Gastroesophageal sphincter (tissue), 4 donors: Measurements from ENCODE around the gene FAM135A. TPM values are rescaled to one million over a fixed set of nuclear protein-coding genes. Genes with fewer than 3 reads are reported as not detected.
"Not testable (repeated sequence)": the region's sequence is repeated elsewhere in the genome, so short reads cannot be mapped to it uniquely, and the experiment has no call there.

Experiments
- ATAC-seq: fragments of 150-250 bp; one replicate; pipeline ENCODE4 v1.9.1; 2016; ENCODE audit warnings: mild to moderate bottlenecking, moderate library complexity
- H3K27ac ChIP-seq, 4 donors: fragments of 200-600 bp; sonication (generic) in 3 of 4; 1 replicate in 3 of 4; 2 replicates in 1 of 4; pipeline ENCODE4 v1.5.1; 2016 to 2019
- H3K27me3 ChIP-seq: fragments of 200-600 bp; sonication (generic); one replicate; pipeline ENCODE4 v1.5.1; 2019
- H3K36me3 ChIP-seq, 2 donors: fragments of 200-600 bp; sonication (generic); one replicate each; pipeline ENCODE4 v1.5.1; 2019; ENCODE audit warnings: control low read depth in 1 of 2
- H3K4me1 ChIP-seq, 3 donors: fragments of 200-600 bp; sonication (generic); 1 replicate in 2 of 3; 2 replicates in 1 of 3; pipeline ENCODE4 v1.5.1; 2016 to 2019; ENCODE audit warnings: control low read depth in 2 of 3
- H3K4me3 ChIP-seq, 2 donors: fragments of 200-600 bp; sonication (generic); one replicate each; pipeline ENCODE4 v1.5.1; 2019; ENCODE audit warnings: mild to moderate bottlenecking in 1 of 2, moderate library complexity in 1 of 2
- H3K9me3 ChIP-seq, 3 donors: fragments of 200-600 bp; sonication (generic); one replicate each; pipeline ENCODE4 v1.5.1; 2017 to 2019; ENCODE audit warnings: control low read depth in 2 of 3
- CTCF ChIP-seq, 4 experiments: fragments of 200-600 bp in 2 of 4; fragments of 450-650 bp in 2 of 4; sonication (generic) in 1 of 4; IDR thresholded peaks; one replicate each; pipeline ENCODE4 v1.5.1; 2017 to 2019; ENCODE audit warnings: antibody characterized with exemption in 4 of 4, mild to moderate bottlenecking in 2 of 4, moderate library complexity in 2 of 4
- EP300 ChIP-seq: sonication (generic); formaldehyde crosslinking; IDR thresholded peaks from one replicate; pipeline ENCODE4 v1.6.1; 2017; ENCODE audit warnings: antibody characterized with exemption, mild to moderate bottlenecking
- POLR2A ChIP-seq, 2 donors: fragments of 450-650 bp; IDR thresholded peaks; one replicate each; pipeline ENCODE4 v1.6.1; 2017; ENCODE audit warnings: antibody characterized with exemption in 2 of 2, mild to moderate bottlenecking in 2 of 2, moderate library complexity in 1 of 2
- POLR2AphosphoS5 ChIP-seq: sonication (generic); formaldehyde crosslinking; IDR thresholded peaks from one replicate; pipeline ENCODE4 v1.6.1; 2017; ENCODE audit warnings: antibody characterized with exemption
- WGBS, 2 donors: methylation state at CpG; one replicate each; pipeline ENCODE4 v1.1.5; 2018; ENCODE audit warnings: low coverage in 1 of 2; 5-methylcytosine and 5-hydroxymethylcytosine counted together
- total RNA-seq, 4 donors: library from RNA; depleted of rRNA; stranded (reverse); fragments of >200 nt; gene quantifications; one replicate each; pipeline ENCODE4 v1.1.0, GENCODE V29; 2016

FAM135A gene
- total RNA-seq, 4 donors from 2014 or later: 15.4 to 37.0 (median 29.9) TPM

GRCh38 chr6:70423189-70424134 lies 10.2 kb downstream of the FAM135A start:
- Histone ChIP-seq H3K27me3 (no peaks in the 10 kb centered on the region), H3K4me3 (no peak overlapping the region), H3K27ac (no peak overlapping the region), H3K9me3 (no peaks in the 10 kb centered on the region), H3K4me1 (peaks cover 0 to 13% (median 0%) of the 10 kb centered on the region in 3 donors), H3K36me3 (peaks cover 2 to 31% of the 10 kb centered on the region in 2 donors)
- no peak for TF ChIP-seq POLR2AphosphoS5
- no peak for TF ChIP-seq EP300
- no peak for TF ChIP-seq POLR2A (IDR thresholded peaks at IDR 0.05)
- TF ChIP-seq CTCF (IDR thresholded peaks at IDR 0.05): no peak
- ATAC-seq: no peak
- WGBS, 2 donors: 87 to 92% methylated on average over 4 to 5 of the region's 5 CpGs

- H3K9me3 ChIP-seq: no peaks in the 10 kb centered on the region
- ATAC-seq: no peak
- TF ChIP-seq POLR2AphosphoS5 (no peak), POLR2A (IDR thresholded peaks at IDR 0.05) (no peak), EP300 (no peak), CTCF (IDR thresholded peaks at IDR 0.05) (no peak)
- H3K27ac ChIP-seq: no peak overlapping the region
- WGBS, 2 donors: 65 to 96% methylated on average over 2 to 3 of the region's 3 CpGs
- H3K4me3 ChIP-seq: no peak overlapping the region
- no peaks in the 10 kb centered on the region for H3K27me3 ChIP-seq
- H3K36me3 ChIP-seq: peaks cover 4 to 31% of the 10 kb centered on the region in 2 donors
- H3K4me1 ChIP-seq: peaks cover 0 to 13% (median 0%) of the 10 kb centered on the region in 3 donors
Observed at GRCh38 chr6:70424291-70424690, 11.0 kb downstream of the FAM135A start.

GRCh38 chr6:70436320-70436719 lies 23.0 kb downstream of the FAM135A start:
- H3K4me3 ChIP-seq: no peak overlapping the region
- H3K27me3 ChIP-seq: no peaks in the 10 kb centered on the region
- TF ChIP-seq POLR2AphosphoS5 (no peak), CTCF (IDR thresholded peaks at IDR 0.05) (no peak), EP300 (no peak), POLR2A (IDR thresholded peaks at IDR 0.05) (no peak)
- 79 to 92% methylated on average over 5 of the region's 5 CpGs for WGBS, 2 donors
- H3K9me3 ChIP-seq: no peaks in the 10 kb centered on the region
- no peaks in the 10 kb centered on the region for H3K4me1 ChIP-seq
- H3K27ac ChIP-seq: no peak overlapping the region
- no peak for ATAC-seq
- peaks cover 0 to 51% of the 10 kb centered on the region in 2 donors for H3K36me3 ChIP-seq

- Histone ChIP-seq H3K4me1 (no peaks in the 10 kb centered on the region), H3K36me3 (peaks cover 0 to 53% of the 10 kb centered on the region in 2 donors), H3K9me3 (no peaks in the 10 kb centered on the region), H3K4me3 (no peak overlapping the region), H3K27ac (no peak overlapping the region), H3K27me3 (no peaks in the 10 kb centered on the region)
- no peak for ATAC-seq
- TF ChIP-seq POLR2AphosphoS5: no peak
- TF ChIP-seq POLR2A (IDR thresholded peaks at IDR 0.05): no peak
- TF ChIP-seq EP300: no peak
- WGBS, 2 donors: 85 to 100% methylated on average over 2 of the region's 2 CpGs
Observed at GRCh38 chr6:70445001-70445400, 31.7 kb downstream of the FAM135A start.

GRCh38 chr6:70447343-70448070 lies 34.2 kb downstream of the FAM135A start:
- not testable (repeated sequence) for H3K9me3 ChIP-seq, H3K4me3 ChIP-seq, ATAC-seq, H3K27me3 ChIP-seq, H3K27ac ChIP-seq, H3K4me1 ChIP-seq
- 60 to 85% methylated on average over 4 to 10 of the region's 13 CpGs for WGBS, 2 donors
- H3K36me3 ChIP-seq: peaks cover 0 to 42% of the 10 kb centered on the region in 2 donors

GRCh38 chr6:70453899-70454298 lies 40.6 kb downstream of the FAM135A start:
- not testable (repeated sequence) for ATAC-seq, H3K27ac ChIP-seq, H3K4me1 ChIP-seq, H3K4me3 ChIP-seq, H3K27me3 ChIP-seq, H3K9me3 ChIP-seq
- peaks cover 0 to 32% of the 10 kb centered on the region in 2 donors for H3K36me3 ChIP-seq
- WGBS, 2 donors: 82 to 90% methylated on average over 2 of the region's 2 CpGs
